ENCODE data around the gene POFUT1.

- TF ChIP-seq POLR2A (IDR thresholded peaks at IDR 0.05), result no peak
- no peak for TF ChIP-seq CTCF (IDR thresholded peaks at IDR 0.05)
Observed at GRCh38 chr20:32208499-32209154, 947 bp downstream of the POFUT1 start.
